Neuron (in vitro differentiated cells): ENCODE data around the gene ISM2.

ENCODE experiments used
- H2AFZ ChIP-seq: one replicate; pipeline ENCODE4 v1.6.1; 2013; ENCODE audit warnings: low read depth, mild to moderate bottlenecking, inconsistent platforms, low read length, moderate library complexity
- H3K27me3 ChIP-seq: one replicate; pipeline ENCODE4 v1.6.1; 2013; ENCODE audit warnings: low read length; ENCODE audit not compliant: insufficient read depth
- H3K36me3 ChIP-seq: one replicate; pipeline ENCODE4 v1.6.1; 2013; ENCODE audit warnings: low read length; ENCODE audit not compliant: insufficient read depth
- H3K4me1 ChIP-seq: one replicate; pipeline ENCODE4 v1.6.1; 2013; ENCODE audit warnings: low read length; ENCODE audit not compliant: insufficient read depth
- H3K4me3 ChIP-seq: 2 replicates; pipeline ENCODE4 v1.5.1; 2013; ENCODE audit warnings: mild to moderate bottlenecking, low read length, moderate library complexity
- H3K9me3 ChIP-seq: one replicate; pipeline ENCODE4 v1.6.1; 2013; ENCODE audit warnings: low read length

Gene ISM2

GRCh38 chr14:77526266-77526665 lies 27.6 kb upstream of the ISM2 start:
- no peak overlapping the region for H2AFZ ChIP-seq
- no peaks in the 10 kb centered on the region for H3K27me3 ChIP-seq
- peaks cover 4% of the 10 kb centered on the region for H3K36me3 ChIP-seq
- no peaks in the 10 kb centered on the region for H3K4me1 ChIP-seq
- no peak overlapping the region for H3K4me3 ChIP-seq
- no peaks in the 10 kb centered on the region for H3K9me3 ChIP-seq

- Histone ChIP-seq H3K4me3 (no peak overlapping the region), H2AFZ (no peak overlapping the region), H3K9me3 (no peaks in the 10 kb centered on the region), H3K36me3 (peaks cover 13% of the 10 kb centered on the region), H3K27me3 (no peaks in the 10 kb centered on the region), H3K4me1 (no peaks in the 10 kb centered on the region)
Measured at GRCh38 chr14:77524536-77524935, 25.9 kb upstream of the ISM2 start.

- Histone ChIP-seq H3K27me3 (no peaks in the 10 kb centered on the region), H3K36me3 (peaks cover 17% of the 10 kb centered on the region), H3K4me3 (no peak overlapping the region), H3K9me3 (no peaks in the 10 kb centered on the region), H3K4me1 (no peaks in the 10 kb centered on the region), H2AFZ (no peak overlapping the region)
Measured at GRCh38 chr14:77523109-77523508, 24.5 kb upstream of the ISM2 start.

- peaks cover 24% of the 10 kb centered on the region for H3K36me3 ChIP-seq
- H3K9me3 ChIP-seq: no peaks in the 10 kb centered on the region
Measured at GRCh38 chr14:77520555-77520954, 21.9 kb upstream of the ISM2 start.

GRCh38 chr14:77516126-77516525 lies 17.5 kb upstream of the ISM2 start:
- Histone ChIP-seq H3K36me3 (peaks cover 33% of the 10 kb centered on the region), H3K4me1 (no peaks in the 10 kb centered on the region), H3K4me3 (no peak overlapping the region), H3K9me3 (no peaks in the 10 kb centered on the region), H2AFZ (no peak overlapping the region), H3K27me3 (no peaks in the 10 kb centered on the region)

More at GRCh38 chr14:77520555-77520954, 21.9 kb upstream of the ISM2 start:
- Histone ChIP-seq H2AFZ (no peak overlapping the region), H3K4me3 (no peak overlapping the region), H3K4me1 (no peaks in the 10 kb centered on the region), H3K27me3 (no peaks in the 10 kb centered on the region)

GRCh38 chr14:77511486-77512162 lies 13.0 kb upstream of the ISM2 start:
- Histone ChIP-seq H3K9me3 (no peaks in the 10 kb centered on the region), H2AFZ (no peak overlapping the region), H3K4me1 (no peaks in the 10 kb centered on the region), H3K36me3 (peaks cover 18% of the 10 kb centered on the region), H3K4me3 (no peak overlapping the region), H3K27me3 (no peaks in the 10 kb centered on the region)

GRCh38 chr14:77509366-77509765 lies 10.8 kb upstream of the ISM2 start:
- H3K9me3 ChIP-seq: no peaks in the 10 kb centered on the region
- no peak overlapping the region for H2AFZ ChIP-seq
- H3K4me1 ChIP-seq: no peaks in the 10 kb centered on the region

GRCh38 chr14:77508876-77509275 lies 10.3 kb upstream of the ISM2 start:
- H3K4me1 ChIP-seq: no peaks in the 10 kb centered on the region
- no peaks in the 10 kb centered on the region for H3K9me3 ChIP-seq
- no peak overlapping the region for H3K4me3 ChIP-seq
- H3K27me3 ChIP-seq: no peaks in the 10 kb centered on the region
- no peak overlapping the region for H2AFZ ChIP-seq
- peaks cover 18% of the 10 kb centered on the region for H3K36me3 ChIP-seq

More at GRCh38 chr14:77509366-77509765, 10.8 kb upstream of the ISM2 start:
- Histone ChIP-seq H3K36me3 (peaks cover 18% of the 10 kb centered on the region), H3K4me3 (no peak overlapping the region), H3K27me3 (no peaks in the 10 kb centered on the region)

GRCh38 chr14:77508249-77508648 lies 9.6 kb upstream of the ISM2 start:
- H3K4me3 ChIP-seq: no peak overlapping the region
- H3K27me3 ChIP-seq: no peaks in the 10 kb centered on the region
- H3K9me3 ChIP-seq: no peaks in the 10 kb centered on the region
- H3K36me3 ChIP-seq: peaks cover 18% of the 10 kb centered on the region
- no peaks in the 10 kb centered on the region for H3K4me1 ChIP-seq
- no peak overlapping the region for H2AFZ ChIP-seq

GRCh38 chr14:77507762-77508161 lies 9.1 kb upstream of the ISM2 start:
- Histone ChIP-seq H2AFZ (no peak overlapping the region), H3K4me3 (no peak overlapping the region), H3K9me3 (no peaks in the 10 kb centered on the region), H3K27me3 (no peaks in the 10 kb centered on the region), H3K4me1 (no peaks in the 10 kb centered on the region), H3K36me3 (peaks cover 18% of the 10 kb centered on the region)

GRCh38 chr14:77505031-77505430 lies 6.4 kb upstream of the ISM2 start:
- no peak overlapping the region for H2AFZ ChIP-seq
- H3K27me3 ChIP-seq: peaks cover 8% of the 10 kb centered on the region
- H3K9me3 ChIP-seq: no peaks in the 10 kb centered on the region
- H3K36me3 ChIP-seq: peaks cover 2% of the 10 kb centered on the region
- H3K4me1 ChIP-seq: no peaks in the 10 kb centered on the region
- H3K4me3 ChIP-seq: no peak overlapping the region

GRCh38 chr14:77503138-77503537 lies 4.5 kb upstream of the ISM2 start:
- Histone ChIP-seq H3K4me1 (peaks cover 8% of the 10 kb centered on the region), H2AFZ (no peak overlapping the region), H3K9me3 (no peaks in the 10 kb centered on the region), H3K27me3 (peaks cover 27% of the 10 kb centered on the region), H3K36me3 (no peaks in the 10 kb centered on the region), H3K4me3 (no peak overlapping the region)

- peaks cover 31% of the 10 kb centered on the region for H3K27me3 ChIP-seq
- H2AFZ ChIP-seq: no peak overlapping the region
- H3K4me3 ChIP-seq: no peak overlapping the region
Measured at GRCh38 chr14:77502109-77502782, 3.6 kb upstream of the ISM2 start.

More at GRCh38 chr14:77502109-77502782, 3.6 kb upstream of the ISM2 start:
- no peaks in the 10 kb centered on the region for H3K9me3 ChIP-seq
- H3K36me3 ChIP-seq: no peaks in the 10 kb centered on the region
- H3K4me1 ChIP-seq: peaks cover 9% of the 10 kb centered on the region
